HEK293T (cell line): ENCODE measurements around the gene FJX1.

ENCODE experiments used
- CTCF ChIA-PET: fragments of 350-600 bp; formaldehyde crosslinking; extraction: SDS; loops from one replicate; lab custom pipeline; 2021; ENCODE audit warnings: antibody characterized with exemption, inconsistent platforms; lab: Yijun Ruan, JAX
- POLR2A ChIA-PET: fragments of 350-600 bp; formaldehyde crosslinking; extraction: SDS; loops from one replicate; lab custom pipeline; 2020; ENCODE audit warnings: antibody characterized with exemption, inconsistent platforms; lab: Yijun Ruan, JAX
- DNase-seq: peaks from one replicate; pipeline ENCODE4 v3.0.0; 2012; ENCODE audit warnings: mixed read lengths; ENCODE audit errors: extremely low spot score
- ARNT ChIP-seq: fragments of 450-650 bp; IDR thresholded peaks from 2 replicates; pipeline ENCODE4 v1.6.1; 2017; ENCODE audit warnings: mild to moderate bottlenecking
- BHLHE40 ChIP-seq: fragments of 450-650 bp; IDR thresholded peaks from 2 replicates; pipeline ENCODE4 v1.6.1; 2016; ENCODE audit warnings: mild to moderate bottlenecking, moderate library complexity, borderline replicate concordance
- CTBP1 ChIP-seq: fragments of 450-650 bp; IDR thresholded peaks from 2 replicates; pipeline ENCODE4 v1.6.1; 2016; ENCODE audit warnings: borderline replicate concordance
- ELF4 ChIP-seq: fragments of 450-650 bp; IDR thresholded peaks from 2 replicates; pipeline ENCODE4 v1.6.1; 2017; ENCODE audit warnings: antibody characterized with exemption
- FOXA1 ChIP-seq: fragments of 450-650 bp; IDR thresholded peaks from 2 replicates; pipeline ENCODE4 v1.6.1; 2016; ENCODE audit warnings: mild to moderate bottlenecking
- FOXK2 ChIP-seq: fragments of 450-650 bp; IDR thresholded peaks from 2 replicates; pipeline ENCODE4 v1.6.1; 2016; ENCODE audit warnings: mild to moderate bottlenecking
- FOXM1 ChIP-seq: fragments of 450-650 bp; IDR thresholded peaks from 2 replicates; pipeline ENCODE4 v1.6.1; 2017; ENCODE audit warnings: mild to moderate bottlenecking, borderline replicate concordance
- HDGF ChIP-seq: fragments of 450-650 bp; IDR thresholded peaks from 2 replicates; pipeline ENCODE4 v1.6.1; 2017; ENCODE audit warnings: antibody characterized with exemption, borderline replicate concordance
- L3MBTL2 ChIP-seq: fragments of 450-650 bp; conservative IDR thresholded peaks from 2 replicates; pipeline ENCODE4 v1.6.1; 2016; ENCODE audit warnings: mild to moderate bottlenecking
- LEF1 ChIP-seq: fragments of 450-650 bp; IDR thresholded peaks from 2 replicates; pipeline ENCODE4 v1.6.1; 2017; ENCODE audit warnings: mild to moderate bottlenecking, borderline replicate concordance
- NFRKB ChIP-seq: fragments of 450-650 bp; IDR thresholded peaks from 2 replicates; pipeline ENCODE4 v1.6.1; 2016; ENCODE audit warnings: mild to moderate bottlenecking, moderate library complexity
- PKNOX1 ChIP-seq: fragments of 450-650 bp; IDR thresholded peaks from 2 replicates; pipeline ENCODE4 v1.6.1; 2016
- SP1 ChIP-seq: fragments of 450-650 bp; IDR thresholded peaks from 2 replicates; pipeline ENCODE4 v1.6.1; 2017
- SUZ12 ChIP-seq: fragments of 450-650 bp; IDR thresholded peaks from 2 replicates; pipeline ENCODE4 v1.6.1; 2016; ENCODE audit warnings: mild to moderate bottlenecking
- TARDBP ChIP-seq: fragments of 450-650 bp; IDR thresholded peaks from 2 replicates; pipeline ENCODE4 v1.6.1; 2016
- ZNF384 ChIP-seq: fragments of 450-650 bp; IDR thresholded peaks from 2 replicates; pipeline ENCODE4 v1.6.1; 2016

Gene FJX1

GRCh38 chr11:35658020-35658948 is 40.0 kb downstream of the FJX1 start:
- ChIA-PET POLR2A (interaction anchor here (0.9 kb wide), 1 partner anchor 39 kb away, joined by 3 read pairs; no protein-coding TSS in a partner anchor), CTCF (no interaction called here)
- DNase-seq = no peak
- no peak for TF ChIP-seq HDGF
- no peak for TF ChIP-seq NFRKB
- no peak for TF ChIP-seq FOXA1
- no peak for TF ChIP-seq TARDBP
- TF ChIP-seq PKNOX1 = no peak

- ChIA-PET POLR2A (interaction anchor here (1.4 to 1.5 kb wide), 2 partner anchors 43 to 160 kb away, joined by 5 to 11 read pairs; partner anchors contain the start of gene FJX1), CTCF (no interaction called here)
- TF ChIP-seq CTBP1 (no peak), SP1 (no peak), L3MBTL2 (no peak), TARDBP (no peak), HDGF (no peak), ELF4 (no peak), SUZ12 (no peak), PKNOX1 (no peak), FOXM1 (no peak), FOXK2 (no peak), NFRKB (no peak), BHLHE40 (no peak), FOXA1 (no peak), ARNT (no peak), ZNF384 (no peak), LEF1 (no peak)
- DNase-seq = no peak
These were observed 43.3 kb downstream of the FJX1 start for GRCh38 chr11:35661534-35661933.

- CTCF ChIA-PET = no interaction called here
- POLR2A ChIA-PET = interaction anchor here (1.4 to 1.5 kb wide), 2 partner anchors 43 to 160 kb away, joined by 5 to 11 read pairs; partner anchors contain the start of gene FJX1
- TF ChIP-seq FOXK2 = no peak
- TF ChIP-seq HDGF = no peak
- DNase-seq = no peak
These were observed 43.9 kb downstream of the FJX1 start for GRCh38 chr11:35662061-35662648.

- peak; percentile 68 for DNase-seq
- CTCF ChIA-PET = no interaction called here
- POLR2A ChIA-PET = interaction anchor here (1.4 to 1.5 kb wide), 2 partner anchors 44 to 159 kb away, joined by 5 to 11 read pairs; partner anchors contain the start of gene FJX1
These were observed 44.6 kb downstream of the FJX1 start, which contains the start of gene TRIM44 for GRCh38 chr11:35662649-35663407. Gene TRIM44 (plus strand): TSS chr11:35662775. CDS start chr11:35663112, 337 bp downstream.

GRCh38 chr11:35663408-35663702 is 45.1 kb downstream of the FJX1 start:
- ChIA-PET CTCF (no interaction called here), POLR2A (no interaction called here)
- TF ChIP-seq FOXM1 (no peak), NFRKB (no peak), L3MBTL2 (peak; percentile 87), FOXA1 (no peak)
- DNase-seq = no peak

More at GRCh38 chr11:35662649-35663407, 44.6 kb downstream of the FJX1 start, which contains the start of gene TRIM44:
- TF ChIP-seq ARNT (no peak), HDGF (no peak), ELF4 (peak; percentile 24; the same call in 1 of the 2 replicates), ZNF384 (no peak), LEF1 (no peak; the same call in 1 of the 2 replicates), L3MBTL2 (peak; percentile 100), FOXA1 (no peak), FOXM1 (peak; percentile 74; the same call in 1 of the 2 replicates)

GRCh38 chr11:35664977-35665441 is 46.7 kb downstream of the FJX1 start:
- DNase-seq = no peak
- no peak for TF ChIP-seq LEF1
- TF ChIP-seq ZNF384 = no peak
- no peak for TF ChIP-seq ARNT
- no peak for TF ChIP-seq SUZ12
- no peak for TF ChIP-seq L3MBTL2
- TF ChIP-seq PKNOX1 = no peak
- TF ChIP-seq FOXM1 = no peak
- no peak for TF ChIP-seq TARDBP
- no peak for TF ChIP-seq ELF4
- TF ChIP-seq FOXA1 = no peak
- CTCF ChIA-PET = no interaction called here
- POLR2A ChIA-PET = interaction anchor here (1.1 kb wide), 1 partner anchor 46 kb away, joined by 3 read pairs; no protein-coding TSS in a partner anchor
